NB4 (cell line): Measurements from ENCODE around the gene RFTN1.

Experiments used
- MYC ChIP-seq: IDR thresholded peaks from 2 replicates; pipeline ENCODE4 v1.6.1; 2011; ENCODE audit warnings: low read depth, low read length
- POLR2A ChIP-seq: IDR thresholded peaks from 2 replicates; pipeline ENCODE4 v1.6.1; 2011; ENCODE audit warnings: mild to moderate bottlenecking; ENCODE audit not compliant: insufficient read length; ENCODE audit errors: extremely low read depth
- TF ChIP-seq, protein P1 (sequence below): IDR thresholded peaks from 2 replicates; pipeline ENCODE4 v1.6.1; 2011; ENCODE audit warnings: low read depth, low read length
- TF ChIP-seq, protein P2 (sequence below): IDR thresholded peaks from one replicate; pipeline ENCODE4 v1.5.1; 2012; ENCODE audit warnings: low read depth, low read length

GRCh38 chr3:16432714-16433113, 80.8 kb downstream of the RFTN1 start:
- TF ChIP-seq, protein P1, sequence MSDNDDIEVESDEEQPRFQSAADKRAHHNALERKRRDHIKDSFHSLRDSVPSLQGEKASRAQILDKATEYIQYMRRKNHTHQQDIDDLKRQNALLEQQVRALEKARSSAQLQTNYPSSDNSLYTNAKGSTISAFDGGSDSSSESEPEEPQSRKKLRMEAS, result no peak
- TF ChIP-seq POLR2A, result no peak
- TF ChIP-seq, protein P2, sequence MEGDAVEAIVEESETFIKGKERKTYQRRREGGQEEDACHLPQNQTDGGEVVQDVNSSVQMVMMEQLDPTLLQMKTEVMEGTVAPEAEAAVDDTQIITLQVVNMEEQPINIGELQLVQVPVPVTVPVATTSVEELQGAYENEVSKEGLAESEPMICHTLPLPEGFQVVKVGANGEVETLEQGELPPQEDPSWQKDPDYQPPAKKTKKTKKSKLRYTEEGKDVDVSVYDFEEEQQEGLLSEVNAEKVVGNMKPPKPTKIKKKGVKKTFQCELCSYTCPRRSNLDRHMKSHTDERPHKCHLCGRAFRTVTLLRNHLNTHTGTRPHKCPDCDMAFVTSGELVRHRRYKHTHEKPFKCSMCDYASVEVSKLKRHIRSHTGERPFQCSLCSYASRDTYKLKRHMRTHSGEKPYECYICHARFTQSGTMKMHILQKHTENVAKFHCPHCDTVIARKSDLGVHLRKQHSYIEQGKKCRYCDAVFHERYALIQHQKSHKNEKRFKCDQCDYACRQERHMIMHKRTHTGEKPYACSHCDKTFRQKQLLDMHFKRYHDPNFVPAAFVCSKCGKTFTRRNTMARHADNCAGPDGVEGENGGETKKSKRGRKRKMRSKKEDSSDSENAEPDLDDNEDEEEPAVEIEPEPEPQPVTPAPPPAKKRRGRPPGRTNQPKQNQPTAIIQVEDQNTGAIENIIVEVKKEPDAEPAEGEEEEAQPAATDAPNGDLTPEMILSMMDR, result no peak
- no peak for TF ChIP-seq MYC
